Measurements from ENCODE around the gene TBL3. TPM values are rescaled to one million over a fixed set of nuclear protein-coding genes. Genes with fewer than 3 reads are reported as not detected.
"Not testable (repeated sequence)": the region's sequence is repeated elsewhere in the genome, so short reads cannot be mapped to it uniquely, and the experiment has no call there.

TBL3 gene
- total RNA-seq, 1 experiment from 2014 or later, result 27.9 TPM

DNA sequence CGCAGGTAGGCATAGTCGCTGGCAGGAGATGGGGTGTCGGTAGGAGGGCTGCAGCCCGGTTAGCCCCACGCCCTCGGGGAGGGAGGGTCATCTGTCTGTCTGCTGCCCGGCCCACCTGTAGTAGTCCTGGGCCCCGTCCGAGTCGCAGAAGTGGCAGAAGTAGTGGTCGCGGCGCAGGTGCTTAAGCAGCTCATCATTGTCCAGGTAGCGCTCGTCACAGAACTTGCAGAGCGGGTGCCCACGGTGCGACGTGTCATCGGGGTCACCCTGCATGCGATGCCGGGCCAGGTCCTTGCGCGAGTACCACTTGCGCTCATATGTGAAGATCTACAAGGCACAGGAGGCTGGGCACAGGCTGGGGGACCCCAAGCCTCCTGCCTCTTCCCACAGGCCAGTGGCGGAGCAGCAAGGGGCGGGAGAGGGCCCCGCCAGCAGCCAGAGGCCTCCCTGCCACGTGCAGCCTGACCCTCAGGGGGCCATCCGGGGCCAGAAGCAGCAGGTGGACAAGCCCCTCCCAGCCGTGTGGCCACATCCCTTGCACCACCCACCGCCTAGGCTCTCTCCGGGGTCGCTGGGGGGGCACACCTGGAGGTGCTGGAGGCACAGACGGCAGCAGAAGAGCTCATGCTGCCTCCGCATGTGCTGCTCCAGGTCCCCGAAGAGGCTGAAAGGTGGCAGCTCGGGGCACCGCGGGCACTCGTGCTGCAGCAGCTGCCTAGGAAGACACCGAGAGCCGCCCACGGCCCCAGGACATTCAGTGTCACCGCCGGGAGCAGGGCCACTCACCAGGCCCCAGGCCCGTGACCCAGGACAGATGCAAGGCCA, 30.8 kb downstream of the TBL3 start:
- DNase-seq (ENCODE audit: low read depth, low spot score), result no peak
- in situ Hi-C loops (cut with HindIII; ENCODE audit: low pct_unique_long_range_greater_than_20kb, low sequenced_read_pairs), result no loop called here

DNA sequence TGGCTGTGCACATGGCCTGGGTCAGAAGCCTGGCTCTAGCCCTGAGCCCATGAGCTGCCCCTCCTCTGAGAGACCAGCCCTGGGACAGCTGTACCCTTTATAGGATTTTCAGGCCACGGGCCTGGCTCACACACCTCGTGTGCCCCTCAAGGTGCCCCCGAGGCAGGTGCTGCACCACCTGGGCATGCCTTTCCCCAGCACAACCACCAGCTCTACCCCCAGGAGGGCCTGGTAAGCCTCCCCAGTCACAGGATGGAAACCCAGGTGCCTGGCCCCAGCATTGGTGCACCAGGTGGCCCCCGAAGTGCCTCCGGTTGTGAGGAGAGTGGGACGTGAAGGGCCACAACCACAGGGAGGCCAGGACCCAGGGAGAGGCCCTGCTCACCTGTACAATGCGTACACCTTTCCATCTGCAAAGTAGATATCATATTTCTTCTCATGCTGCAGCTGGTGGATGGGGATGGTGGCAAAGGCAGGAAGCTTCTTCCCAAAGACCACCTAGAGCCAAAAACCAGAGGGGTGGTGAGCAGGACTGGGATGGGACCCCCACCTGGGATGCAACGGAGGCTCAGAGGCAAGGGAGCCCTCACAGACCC, 31.5 kb downstream of the TBL3 start:
- DNase-seq (ENCODE audit: low read depth, low spot score), result no peak

DNA sequence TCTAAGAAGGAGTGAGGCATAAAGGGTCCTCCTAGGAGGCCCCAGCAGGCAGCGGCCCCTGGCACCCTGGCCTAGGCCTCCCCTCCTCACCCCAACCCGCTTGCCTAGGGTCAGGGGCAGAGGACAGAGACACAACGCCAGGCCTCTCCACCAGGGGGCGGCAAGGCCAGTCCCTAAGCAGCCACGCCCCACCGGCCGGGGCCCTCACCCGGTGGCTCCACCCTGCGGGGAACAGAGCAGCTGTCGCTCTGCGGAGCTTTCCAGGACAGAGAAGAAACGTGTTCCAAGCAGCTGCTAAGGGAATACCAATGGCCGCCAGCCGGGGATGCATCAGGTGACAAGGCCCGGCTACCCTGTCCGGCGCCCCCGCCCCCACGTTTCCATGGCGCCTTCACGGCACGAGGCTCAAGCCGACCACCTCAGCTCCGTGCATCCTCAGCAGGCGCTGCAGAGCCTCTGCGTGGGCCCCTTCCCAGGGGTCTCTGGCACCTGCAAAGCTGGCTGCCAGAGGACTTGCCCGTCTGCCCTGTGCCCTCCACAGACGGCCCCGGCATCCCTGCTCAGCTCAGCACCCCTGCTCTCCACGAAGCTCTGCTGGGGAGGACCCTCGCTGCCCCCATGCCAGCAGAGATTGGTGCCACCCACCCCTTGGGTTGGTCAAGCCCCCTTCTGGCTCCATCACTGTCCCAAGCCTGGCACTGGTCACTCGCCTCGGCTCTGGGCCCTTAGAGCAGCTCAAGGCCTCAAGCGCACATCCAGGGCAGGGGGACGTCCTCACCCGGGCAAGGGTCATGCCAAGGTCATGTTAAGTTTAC, 32.2 kb downstream of the TBL3 start:
- peak; percentile 89 for DNase-seq (ENCODE audit: low read depth, low spot score)
- in situ Hi-C loops (cut with HindIII; ENCODE audit: low pct_unique_long_range_greater_than_20kb, low sequenced_read_pairs), result no loop called here

More for the DNA sequence above, 31.5 kb downstream of the TBL3 start:
- in situ Hi-C loops (cut with HindIII; ENCODE audit: low pct_unique_long_range_greater_than_20kb, low sequenced_read_pairs), result no loop called here

DNA sequence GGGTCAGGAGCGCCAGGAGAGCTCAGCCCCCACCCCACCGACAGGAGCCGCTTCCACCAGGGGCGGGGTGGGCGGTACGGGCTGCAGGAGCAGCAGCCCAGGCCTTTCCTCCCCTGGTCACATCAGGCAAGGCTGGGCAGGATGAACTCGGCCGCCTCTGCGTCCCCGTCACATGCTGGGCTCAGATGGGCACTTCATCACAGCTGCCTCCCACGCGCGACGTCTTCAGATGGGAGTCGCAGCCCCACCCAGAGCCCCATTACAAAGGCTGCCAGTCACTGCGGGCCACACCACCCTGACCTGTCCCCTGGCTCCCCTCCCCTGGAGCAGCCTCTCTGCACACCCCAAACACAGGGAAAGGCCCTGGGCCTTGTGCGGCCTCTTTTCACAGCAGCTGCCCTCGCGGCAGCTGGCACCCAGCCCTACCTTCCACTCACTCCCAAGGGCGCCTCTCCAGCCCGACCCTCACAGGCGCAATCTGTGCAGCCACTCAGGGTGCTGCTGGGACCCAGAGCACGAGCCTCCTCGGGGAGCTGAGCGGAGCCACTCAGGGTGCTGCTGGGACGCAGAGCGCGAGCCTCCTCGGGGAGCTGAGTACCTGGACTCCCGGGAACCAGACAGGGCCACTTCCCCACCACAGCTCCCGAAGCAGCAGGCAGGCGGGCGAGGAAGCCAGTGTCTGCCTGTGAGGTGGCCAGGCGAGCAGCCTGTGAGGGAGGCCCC, 33.1 kb downstream of the TBL3 start:
- in situ Hi-C loops (cut with HindIII; ENCODE audit: low pct_unique_long_range_greater_than_20kb, low sequenced_read_pairs), result no loop called here
- DNase-seq (ENCODE audit: low read depth, low spot score), result no peak

DNA sequence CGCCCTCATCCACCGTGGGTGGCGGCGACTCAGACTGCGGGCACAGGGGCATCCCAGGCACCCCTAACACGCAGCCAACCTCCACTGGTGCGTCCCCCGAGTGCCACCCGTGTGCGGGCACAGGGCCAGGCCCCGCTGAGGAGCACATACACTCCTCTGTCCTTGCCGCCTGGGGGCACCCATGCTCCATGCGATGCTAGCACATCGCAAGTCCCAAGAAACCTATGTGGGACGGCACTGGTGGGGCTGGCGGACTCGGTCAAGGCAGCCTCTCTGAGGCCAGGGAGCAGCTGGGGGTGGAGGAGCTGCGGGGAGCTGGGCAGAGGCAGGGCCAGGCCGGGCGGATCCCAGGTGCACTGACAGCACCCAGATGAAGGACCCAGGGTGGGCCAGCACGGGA, 33.8 kb downstream of the TBL3 start:
- peak; percentile 30 for DNase-seq (ENCODE audit: low read depth, low spot score)
- in situ Hi-C loops (cut with HindIII; ENCODE audit: low pct_unique_long_range_greater_than_20kb, low sequenced_read_pairs), result no loop called here

DNA sequence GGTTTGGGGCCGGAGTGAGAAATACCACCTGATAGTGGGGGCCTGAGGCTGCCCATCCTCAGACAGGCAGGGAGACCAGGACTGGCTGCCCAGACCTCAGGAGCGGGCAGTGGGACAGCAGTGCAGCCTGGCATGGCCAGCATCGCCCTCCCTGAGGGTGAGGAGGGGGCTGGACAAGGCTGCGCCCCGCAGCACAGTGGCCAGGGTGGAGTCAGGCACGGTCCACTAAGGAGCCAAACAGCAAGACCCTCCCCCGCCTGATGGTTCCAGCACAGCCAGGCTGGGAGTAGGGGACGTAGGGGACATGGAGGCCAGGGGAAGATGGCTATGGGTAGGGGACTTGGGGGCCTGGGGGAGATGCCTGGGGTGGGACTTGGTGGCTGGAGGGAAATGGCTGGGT, 34.5 kb downstream of the TBL3 start:
- in situ Hi-C loops (cut with HindIII; ENCODE audit: low pct_unique_long_range_greater_than_20kb, low sequenced_read_pairs), result no loop called here
- DNase-seq (ENCODE audit: low read depth, low spot score), result no peak

DNA sequence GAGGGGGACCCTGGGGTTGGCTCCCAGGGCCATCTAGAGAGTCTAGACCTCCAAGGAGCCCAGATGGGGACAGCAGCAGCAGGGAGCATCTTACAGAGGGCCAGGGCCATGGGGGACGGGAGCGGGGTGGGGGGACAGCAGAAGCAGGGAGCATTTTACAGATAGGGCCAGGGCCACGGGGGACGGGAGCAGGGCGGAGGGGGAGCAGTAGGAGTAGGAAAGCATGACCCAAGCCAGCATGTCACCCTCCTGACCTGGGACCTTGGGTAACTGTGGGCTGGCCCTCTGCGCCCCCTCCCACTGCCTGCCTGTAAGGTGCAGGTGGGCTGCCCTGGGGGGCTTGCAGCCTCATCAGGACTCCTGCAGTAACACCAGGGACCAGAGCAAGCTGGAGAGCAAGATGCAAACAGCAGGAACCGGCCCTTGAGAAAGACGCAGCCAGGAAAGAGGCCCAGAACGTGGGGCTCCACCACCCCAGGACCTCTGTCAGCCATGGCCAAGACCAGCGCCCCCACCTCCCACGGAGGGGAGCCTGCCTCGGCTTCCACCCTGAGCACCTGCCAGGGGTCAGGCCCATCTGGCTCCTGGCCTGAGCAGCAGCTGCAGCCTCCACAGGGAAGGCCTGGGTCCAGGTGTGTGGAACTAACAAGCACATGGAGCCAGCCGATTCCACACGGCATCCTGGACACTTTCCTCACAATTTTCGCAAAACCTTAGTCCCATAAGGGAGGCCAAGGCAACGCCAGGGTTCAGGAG, 35.4 kb downstream of the TBL3 start:
- no peak for DNase-seq (ENCODE audit: low read depth, low spot score)
- in situ Hi-C loops (cut with HindIII; ENCODE audit: low pct_unique_long_range_greater_than_20kb, low sequenced_read_pairs), result no loop called here

DNA sequence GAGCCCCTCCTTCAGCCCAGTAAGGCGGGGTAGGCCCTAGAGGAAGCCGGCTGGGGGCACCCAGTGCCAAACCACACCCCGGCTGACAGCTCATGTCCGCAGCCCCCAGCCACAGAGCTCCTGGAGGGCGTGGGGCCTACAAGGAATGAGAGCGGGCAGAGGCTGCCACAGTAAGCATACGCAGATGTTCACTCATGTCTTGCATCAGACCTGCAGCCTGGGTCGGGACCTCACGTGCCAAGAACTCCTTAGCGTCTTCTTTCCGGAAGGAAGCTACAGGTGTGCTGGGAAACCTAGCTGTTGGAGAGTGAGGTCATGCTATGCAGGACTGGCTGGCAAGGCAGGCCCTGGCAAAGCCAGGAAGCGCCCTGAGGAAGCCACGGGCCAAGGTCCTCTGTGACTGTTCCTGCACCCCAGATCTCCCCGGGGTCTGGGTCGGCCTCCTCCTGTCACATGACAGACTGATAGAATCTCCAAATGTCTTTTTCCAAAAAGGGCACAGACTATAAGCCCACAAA, 36.2 kb downstream of the TBL3 start:
- in situ Hi-C loops (cut with HindIII; ENCODE audit: low pct_unique_long_range_greater_than_20kb, low sequenced_read_pairs), result no loop called here
- no peak for DNase-seq (ENCODE audit: low read depth, low spot score)

DNA sequence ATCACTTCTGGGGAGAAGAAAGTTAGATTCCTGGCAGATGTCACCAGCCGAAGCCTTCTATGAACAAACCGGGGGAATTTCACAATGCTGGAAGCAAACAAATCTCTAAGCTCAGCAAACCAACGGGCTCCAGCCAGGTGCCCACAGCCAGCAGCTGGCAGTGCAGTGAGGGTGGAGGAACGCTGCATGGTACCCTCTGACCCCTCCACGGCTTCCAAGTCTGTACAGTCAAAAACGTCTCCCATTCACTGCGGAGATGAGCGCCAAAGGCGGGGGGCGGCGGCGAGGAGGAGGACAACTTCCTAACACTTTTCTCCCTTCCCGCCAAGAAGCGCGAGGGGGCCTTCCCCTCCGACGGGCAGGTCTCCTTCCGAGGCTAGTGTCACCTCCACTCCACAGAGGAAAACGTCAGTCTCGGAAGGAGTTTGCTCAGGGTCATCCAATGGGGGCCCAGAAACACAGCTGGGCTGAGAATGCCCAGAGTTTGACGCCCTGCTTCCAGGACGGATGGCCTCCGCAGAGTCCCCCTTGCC, 36.8 kb downstream of the TBL3 start:
- in situ Hi-C loops (cut with HindIII; ENCODE audit: low pct_unique_long_range_greater_than_20kb, low sequenced_read_pairs), result no loop called here
- no peak for DNase-seq (ENCODE audit: low read depth, low spot score)

DNA sequence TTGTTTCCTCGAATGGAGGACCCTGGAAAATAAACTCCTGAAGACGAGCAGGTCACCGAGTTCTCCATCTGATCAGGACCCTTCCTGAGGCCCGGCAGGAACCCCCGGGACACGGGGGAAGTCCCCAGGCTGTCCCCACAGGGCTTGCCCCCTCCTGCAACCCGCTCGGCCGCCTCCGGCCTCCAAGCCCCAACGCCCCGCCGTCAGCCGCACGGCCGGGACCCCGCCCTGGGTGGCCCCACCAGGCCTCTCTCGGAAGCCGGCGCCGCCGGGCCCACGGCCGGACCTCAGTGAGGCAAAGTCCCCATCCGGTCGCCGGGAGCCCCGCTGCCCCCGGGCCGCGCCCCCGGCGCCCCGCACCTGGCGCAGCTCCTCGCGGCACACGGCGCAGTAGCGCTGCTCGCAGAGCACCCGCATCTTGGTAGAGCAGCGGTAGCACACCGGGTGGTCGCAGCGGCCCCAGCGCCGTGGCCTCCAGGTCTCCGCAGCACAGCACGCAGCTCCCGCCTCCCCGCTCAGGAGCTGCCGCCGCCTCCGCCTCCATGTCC, 37.4 kb downstream of the TBL3 start:
- in situ Hi-C loops (cut with HindIII; ENCODE audit: low pct_unique_long_range_greater_than_20kb, low sequenced_read_pairs), result no loop called here
- no peak for DNase-seq (ENCODE audit: low read depth, low spot score)

DNA sequence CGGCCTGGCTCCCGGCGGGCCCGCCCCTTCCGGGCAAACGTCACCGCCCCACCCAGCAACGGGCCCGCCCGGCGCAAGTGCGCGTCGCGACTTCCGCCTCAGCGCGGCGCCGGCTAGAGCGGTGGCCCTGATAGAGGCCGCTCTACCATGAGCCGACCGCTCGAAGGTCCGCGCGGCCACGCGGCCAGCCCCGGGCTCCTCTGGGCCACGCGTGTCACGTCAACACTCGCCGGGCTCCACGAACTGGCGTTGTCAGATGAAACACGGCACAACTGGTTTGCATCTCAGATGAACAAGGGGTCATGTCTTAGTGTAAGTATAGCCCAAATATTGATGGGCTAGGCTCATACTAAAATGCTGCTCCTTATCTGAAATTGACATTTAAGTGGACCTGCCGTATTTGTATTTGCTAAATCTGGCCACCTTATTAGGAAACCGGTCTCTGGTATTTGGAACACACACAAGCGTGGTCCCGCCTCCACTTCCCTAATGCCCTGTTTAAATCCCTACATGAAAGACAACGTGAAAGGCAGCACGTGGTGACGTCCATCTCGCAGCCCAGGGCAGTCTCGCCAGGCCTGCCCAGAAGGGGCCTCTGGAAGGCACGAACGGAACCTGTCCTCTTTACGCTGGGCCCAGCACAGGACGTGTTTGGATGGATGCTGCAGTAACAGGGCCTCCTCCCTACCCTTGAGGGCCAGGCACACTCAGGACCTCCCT, 38.1 kb downstream of the TBL3 start, which contains the start of gene ZNF598:
Gene ZNF598, minus strand, starts transcription at position 31 of the 720 bp plus-strand sequence.
- in situ Hi-C loops (cut with HindIII; ENCODE audit: low pct_unique_long_range_greater_than_20kb, low sequenced_read_pairs), result no loop called here
- DNase-seq (ENCODE audit: low read depth, low spot score), result peak; percentile 78

DNA sequence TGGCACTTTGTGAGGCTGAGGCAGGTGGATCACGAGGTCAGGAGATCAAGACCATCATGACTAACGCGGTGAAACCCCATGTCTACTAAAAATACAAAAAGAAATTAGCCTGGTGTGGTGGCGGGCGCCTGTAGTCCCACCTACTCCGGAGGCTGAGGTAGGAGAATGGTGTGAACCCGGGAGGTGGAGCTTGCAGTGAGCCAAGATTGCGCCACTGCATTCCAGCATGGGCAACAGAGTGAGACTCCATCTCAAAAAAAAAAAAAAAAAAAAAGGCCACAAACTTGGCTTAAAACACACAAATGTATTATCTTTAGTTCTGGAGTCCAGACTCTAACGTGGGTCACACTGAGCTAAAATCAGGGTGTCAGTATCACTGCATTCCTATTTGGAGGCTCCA, 39.9 kb downstream of the TBL3 start:
- in situ Hi-C loops (cut with HindIII; ENCODE audit: low pct_unique_long_range_greater_than_20kb, low sequenced_read_pairs); DNase-seq (ENCODE audit: low read depth, low spot score): not testable (repeated sequence)

DNA sequence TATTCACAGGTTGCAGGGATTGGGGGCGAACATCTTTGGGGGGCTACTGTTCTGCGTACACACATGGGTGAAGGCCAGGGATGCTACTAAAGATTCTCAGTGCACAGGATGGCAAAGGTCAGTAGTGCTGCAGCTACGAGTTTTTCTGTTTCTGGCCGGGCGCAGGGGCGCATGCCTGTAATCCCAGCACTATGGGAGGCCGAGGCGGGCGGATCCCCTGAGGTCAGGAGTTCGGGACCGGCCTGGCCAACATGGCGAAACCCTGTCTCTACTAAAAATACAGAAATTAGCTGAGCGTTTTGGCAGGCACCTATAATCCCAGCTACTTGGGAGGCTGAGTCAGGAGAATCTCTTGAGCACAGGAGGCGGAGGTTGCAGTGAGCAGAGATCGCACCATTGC, 41.7 kb downstream of the TBL3 start:
- in situ Hi-C loops (cut with HindIII; ENCODE audit: low pct_unique_long_range_greater_than_20kb, low sequenced_read_pairs), result no loop called here
- no peak for DNase-seq (ENCODE audit: low read depth, low spot score)

DNA sequence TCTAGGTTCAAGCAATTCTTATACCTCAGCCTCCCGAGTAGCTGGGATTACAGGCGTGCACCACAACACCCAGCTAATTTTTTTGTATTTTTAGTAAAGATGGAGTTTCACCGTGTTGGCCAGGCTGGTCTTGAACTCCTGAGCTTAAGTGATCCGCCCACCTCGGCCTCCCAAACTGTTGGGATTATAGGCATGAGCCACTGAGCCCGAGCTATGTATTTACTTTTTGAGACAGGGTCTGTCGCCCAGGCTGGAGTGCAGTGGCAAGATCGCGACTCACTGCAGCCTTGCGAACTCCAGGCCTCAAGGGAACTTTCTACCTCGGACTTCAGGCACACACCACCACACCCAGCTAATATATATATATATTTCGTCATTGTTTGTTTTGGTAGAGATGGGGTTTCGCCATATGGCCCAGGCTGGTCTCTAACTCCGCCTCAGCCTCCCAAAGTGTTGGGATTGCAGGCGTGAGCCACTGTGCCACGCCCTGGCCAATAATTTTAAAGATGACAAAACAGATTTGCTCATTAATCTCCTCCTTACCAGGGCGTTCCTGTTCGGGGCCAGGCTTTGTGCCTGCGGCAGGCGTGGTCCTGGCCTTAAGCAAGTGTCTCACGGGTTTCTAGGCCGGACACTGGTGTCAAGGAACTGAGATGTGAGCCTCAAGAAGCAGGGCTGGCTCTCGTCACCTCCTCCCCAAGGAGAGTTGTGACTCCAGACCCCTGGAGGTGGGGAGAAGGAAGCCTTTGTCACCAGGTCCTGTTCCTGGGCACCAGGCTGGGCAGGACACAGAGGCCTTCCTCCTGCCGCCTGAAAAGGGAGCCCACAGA, 43.5 kb downstream of the TBL3 start:
- in situ Hi-C loops (cut with HindIII; ENCODE audit: low pct_unique_long_range_greater_than_20kb, low sequenced_read_pairs), result no loop called here
- DNase-seq (ENCODE audit: low read depth, low spot score), result no peak

DNA sequence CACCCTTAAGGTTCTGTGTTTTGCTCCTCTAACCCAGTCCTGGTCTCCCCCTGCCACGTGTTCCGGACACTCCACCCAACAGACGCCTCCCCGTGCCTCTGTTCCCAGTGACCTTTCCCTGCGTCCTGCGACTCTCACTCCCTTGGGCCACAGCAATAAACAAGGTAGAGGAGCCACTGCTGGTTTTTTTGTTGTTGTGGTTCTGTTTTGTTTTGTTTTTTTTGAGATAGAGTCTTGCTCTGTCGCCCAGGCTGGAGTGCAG, 44.0 kb downstream of the TBL3 start:
- in situ Hi-C loops (cut with HindIII; ENCODE audit: low pct_unique_long_range_greater_than_20kb, low sequenced_read_pairs), result no loop called here

More for the DNA sequence above, 44.0 kb downstream of the TBL3 start:
- no peak for DNase-seq (ENCODE audit: low read depth, low spot score)

All from SK-MEL-5 (cell line).